NCI-H82 treated with DMSO at 0.1 percent for 48 hours (cell line): ENCODE data around the gene MYL1.

Experiments used
- DNase-seq: peaks from one replicate; lab custom pipeline; 2025; ENCODE audit not compliant: unreplicated experiment; lab: John Stamatoyannopoulos, UW

MYL1 gene

DNA sequence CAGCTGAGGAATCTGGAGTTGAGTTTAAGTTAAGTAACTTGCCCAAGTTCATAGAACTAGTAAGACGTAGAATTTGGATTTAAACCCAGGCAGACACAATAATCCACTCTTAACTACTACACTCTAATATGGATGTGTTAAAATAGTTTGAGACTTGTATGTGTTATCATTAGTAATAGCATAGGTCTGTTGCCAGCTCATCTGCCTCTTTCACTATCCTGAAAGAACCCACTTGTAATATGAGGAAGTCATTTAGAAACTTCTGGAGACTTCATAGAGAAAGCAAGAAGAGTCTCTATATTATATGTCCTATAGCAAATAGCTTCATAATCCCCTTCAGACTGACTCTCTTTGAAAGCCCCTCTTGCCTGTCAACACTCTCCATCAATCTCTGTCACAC is 46.7 kb downstream of the MYL1 start:
- DNase-seq = no peak

DNA sequence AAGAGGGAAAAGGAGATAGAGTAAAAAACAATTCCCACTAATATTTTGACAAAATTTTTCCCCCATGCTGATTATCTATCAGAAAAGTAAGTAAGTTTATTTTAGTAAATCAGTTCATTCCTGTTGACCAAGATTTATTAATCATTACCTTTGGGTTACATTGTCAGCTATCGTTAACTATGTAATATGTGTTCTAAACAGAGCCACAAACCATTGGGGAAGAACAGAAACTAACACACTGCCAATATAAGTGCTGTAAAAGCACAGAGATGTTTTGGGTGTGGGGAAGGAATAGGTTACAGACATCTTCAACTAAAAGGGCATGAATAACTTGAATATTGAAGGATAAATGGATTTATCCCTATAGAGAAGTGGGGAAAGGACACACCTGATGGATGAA is 47.3 kb downstream of the MYL1 start:
- DNase-seq = no peak

DNA sequence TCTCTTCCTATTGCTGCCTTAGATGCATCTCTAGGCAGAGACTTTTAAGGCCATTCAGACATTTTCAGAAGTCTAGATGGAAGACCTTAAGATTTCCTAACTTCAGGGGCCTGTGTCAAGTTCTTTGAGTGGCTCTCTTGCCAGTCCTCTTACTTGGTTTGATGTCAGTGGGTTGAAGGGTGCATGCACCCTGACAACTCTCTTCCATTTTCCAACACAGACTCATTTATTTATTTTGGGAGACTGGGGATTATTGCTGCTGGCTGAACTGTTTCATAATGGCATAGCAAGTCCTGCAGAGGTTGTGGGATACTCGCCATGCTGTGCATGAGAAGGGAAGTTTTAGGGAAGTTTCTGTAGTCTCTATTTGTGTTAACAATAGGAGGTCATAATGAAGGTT is 50.7 kb downstream of the MYL1 start:
- DNase-seq = no peak

DNA sequence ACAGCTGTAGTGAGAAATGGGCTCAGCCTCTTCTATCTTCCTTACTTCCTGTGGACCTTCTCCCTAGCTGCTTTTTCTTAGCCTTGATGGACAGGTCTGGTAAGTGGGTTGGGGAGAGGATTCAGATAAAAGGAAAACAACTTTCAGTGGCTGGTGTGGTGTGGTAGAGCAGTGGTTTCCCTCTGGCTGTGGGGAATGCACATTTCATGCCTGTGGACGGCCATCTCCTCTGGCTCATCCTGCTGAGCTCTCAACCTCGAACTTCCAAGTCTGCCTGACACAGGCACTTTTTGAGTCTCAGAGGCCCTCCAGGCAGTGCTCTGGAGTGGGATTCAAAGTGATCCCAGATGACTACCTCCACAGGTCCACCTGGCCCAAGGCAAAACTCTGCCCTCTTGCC is 51.1 kb downstream of the MYL1 start:
- DNase-seq = no peak

DNA sequence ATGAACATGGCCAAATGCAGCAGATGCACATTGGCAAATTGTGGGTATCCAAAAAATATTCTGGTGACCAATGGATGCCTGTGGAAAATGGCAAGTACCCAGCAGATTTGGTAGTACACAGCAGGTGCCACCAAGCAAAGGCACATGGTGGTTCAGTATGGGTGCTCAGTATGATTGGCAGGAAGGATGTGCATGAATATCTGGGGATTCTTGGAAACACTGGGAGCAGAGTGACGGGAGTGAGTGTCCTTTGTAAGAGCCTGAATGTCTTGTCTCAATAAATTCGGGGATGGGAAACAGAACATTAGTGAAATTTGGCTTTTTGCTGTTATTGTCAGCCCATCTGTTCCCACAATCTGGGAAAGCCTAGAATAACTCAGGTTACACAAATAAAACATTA is 52.9 kb downstream of the MYL1 start:
- no peak for DNase-seq

DNA sequence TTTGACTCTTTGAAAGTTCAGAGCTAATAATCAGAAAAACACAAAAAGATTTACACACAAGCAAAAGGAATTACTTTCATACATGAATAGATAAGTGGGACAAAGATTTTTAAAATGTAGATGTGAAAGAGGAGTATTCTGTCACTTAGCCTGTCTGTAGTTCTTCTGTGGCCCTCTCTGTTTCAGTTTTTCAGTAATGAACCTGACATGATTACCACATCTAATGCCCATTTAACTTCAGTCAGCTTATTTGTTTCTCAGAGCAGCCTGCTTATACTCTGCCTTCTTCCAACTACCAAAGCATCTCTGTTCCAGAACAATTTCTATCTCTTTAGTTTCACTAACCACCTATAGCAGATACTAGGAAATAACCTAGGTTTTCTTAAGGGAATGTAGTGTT is 55.3 kb downstream of the MYL1 start:
- DNase-seq = no peak

DNA sequence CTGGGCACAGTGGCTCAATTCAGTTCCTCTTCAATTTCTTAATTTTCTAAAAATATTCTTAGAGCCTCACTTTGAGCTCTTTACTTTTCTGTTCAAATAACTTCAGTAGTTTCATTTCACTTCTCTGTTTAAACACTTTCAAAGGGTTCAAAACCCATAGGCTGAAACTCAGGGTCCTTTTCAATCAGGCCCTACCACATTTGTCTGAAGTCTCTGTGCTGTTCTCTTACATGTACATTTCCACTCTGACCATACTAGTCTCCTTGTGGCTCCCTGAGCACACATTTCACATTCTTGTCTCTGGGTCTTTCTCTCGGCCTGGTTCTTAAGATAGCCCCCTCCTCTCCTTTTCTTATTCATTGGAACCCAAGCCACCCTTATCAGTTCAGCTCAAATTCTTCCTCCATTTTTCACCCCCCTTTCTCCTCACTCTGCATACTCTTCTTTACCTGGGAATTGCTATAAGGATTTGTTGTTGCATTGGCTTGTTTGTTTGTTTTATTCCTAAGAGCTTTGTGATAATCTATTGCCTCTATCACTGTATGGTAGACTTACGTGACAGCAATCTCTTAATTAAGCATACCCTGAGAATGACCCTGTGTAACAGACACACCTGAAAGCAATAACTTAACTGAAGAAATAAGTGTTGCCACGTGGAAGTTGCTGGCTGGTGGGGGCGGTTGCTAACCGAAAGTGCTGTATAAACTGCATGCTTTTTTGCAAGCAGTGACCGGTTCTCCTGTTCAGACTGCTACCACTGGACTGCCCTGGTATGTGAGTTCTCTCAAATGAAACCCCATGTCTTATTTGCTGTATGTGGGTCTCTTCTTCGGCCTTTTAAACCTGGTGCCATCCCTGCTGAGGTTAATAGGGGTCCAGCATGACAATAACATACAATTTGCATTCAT is 62.0 kb downstream of the MYL1 start:
- DNase-seq = no peak

DNA sequence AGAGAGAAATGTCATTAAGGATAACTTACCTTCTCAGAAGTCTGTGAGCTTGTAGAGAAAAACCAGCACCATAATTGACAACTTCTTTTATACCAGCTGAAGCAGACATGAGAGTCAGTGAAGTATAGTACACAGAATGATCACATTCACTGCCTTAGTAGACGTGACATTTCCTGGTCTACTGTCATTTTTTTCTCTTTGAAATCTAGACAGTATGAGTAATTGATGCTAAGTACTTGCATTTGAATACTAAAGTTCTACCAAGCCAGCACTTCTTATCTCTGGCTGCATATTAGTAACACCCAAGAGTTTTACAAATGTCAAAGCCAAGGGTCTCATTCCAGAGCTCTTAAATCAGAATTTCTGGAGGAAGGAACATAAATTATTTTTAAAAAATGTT is 64.4 kb downstream of the MYL1 start:
- DNase-seq = no peak
